Left ventricle myocardium inferior (tissue), 1 donor: ENCODE measurements around the gene PTGDS. TPM values are rescaled to one million over a fixed set of nuclear protein-coding genes. Genes with fewer than 3 reads are reported as not detected.

ENCODE experiments used
- DNase-seq: peaks from one replicate; pipeline ENCODE4 v3.0.0-alpha.2; 2020
- H3K27ac ChIP-seq: fragments of 200-600 bp; replicated peaks from 2 replicates; pipeline ENCODE4 v1.8.0; 2021
- H3K27me3 ChIP-seq: fragments of 200-600 bp; 2 replicates; pipeline ENCODE4 v1.8.0; 2021; ENCODE audit warnings: low read depth
- H3K36me3 ChIP-seq: fragments of 200-600 bp; 2 replicates; pipeline ENCODE4 v1.8.0; 2021
- H3K4me1 ChIP-seq: fragments of 200-600 bp; 2 replicates; pipeline ENCODE4 v1.8.0; 2021
- H3K4me3 ChIP-seq: fragments of 200-600 bp; 2 replicates; pipeline ENCODE4 v1.8.0; 2021; ENCODE audit warnings: mild to moderate bottlenecking, moderate library complexity
- H3K9me3 ChIP-seq: fragments of 200-600 bp; replicated peaks from 2 replicates; pipeline ENCODE4 v1.8.0; 2021
- intact Hi-C: fragments of 100-400 bp; cut with micrococcal nuclease; formaldehyde crosslinking; loops from one replicate; pipeline ENCODE4 v1.11.0; 2022
- total RNA-seq: library from RNA; stranded (reverse); fragmentation: NEBNext Ultra II Directional; extraction: Animal tissue kit (Norgen Biotek cat#: 25700); gene quantifications from one replicate; pipeline ENCODE4 v1.2.1, GENCODE V29; 2021
- TF ChIP-seq, protein P1 (sequence below): fragments of 200-600 bp; IDR thresholded peaks from 2 replicates; pipeline ENCODE4 v1.8.0; 2021; ENCODE audit warnings: antibody characterized with exemption, mild to moderate bottlenecking, borderline replicate concordance
- donor health status: DM: no; HTN: yes; CAD: no; lungs with severe emphysema.

Gene PTGDS
- total RNA-seq, 1 donor from 2014 or later: 3,579 TPM

DNA sequence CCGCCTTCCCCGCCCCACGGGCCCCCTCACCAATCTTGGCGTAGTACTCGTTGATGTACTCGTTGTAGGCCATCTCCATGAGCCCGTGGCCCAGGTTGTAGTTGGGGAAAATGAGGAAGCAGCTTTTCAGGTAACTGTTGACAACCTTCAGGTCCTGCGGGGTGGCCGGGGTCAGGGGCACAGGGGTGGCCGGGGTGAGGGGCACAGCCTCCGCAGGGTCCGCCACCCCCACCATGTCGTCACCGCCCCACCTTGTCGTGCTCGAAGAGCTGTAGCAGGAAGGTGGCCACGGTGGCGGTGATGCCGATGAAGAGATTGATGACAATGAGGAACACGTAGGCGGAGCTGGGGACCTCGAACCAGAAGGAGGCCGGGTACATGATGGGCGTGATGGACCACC lies 33.9 kb downstream of the PTGDS start:
- Histone ChIP-seq H3K4me3 (no peak overlapping the region), H3K4me1 (no peaks in the 10 kb centered on the region), H3K27ac (no peak overlapping the region), H3K9me3 (no peaks in the 10 kb centered on the region), H3K27me3 (no peaks in the 10 kb centered on the region), H3K36me3 (peaks cover 67% of the 10 kb centered on the region)
- TF ChIP-seq, protein P1, sequence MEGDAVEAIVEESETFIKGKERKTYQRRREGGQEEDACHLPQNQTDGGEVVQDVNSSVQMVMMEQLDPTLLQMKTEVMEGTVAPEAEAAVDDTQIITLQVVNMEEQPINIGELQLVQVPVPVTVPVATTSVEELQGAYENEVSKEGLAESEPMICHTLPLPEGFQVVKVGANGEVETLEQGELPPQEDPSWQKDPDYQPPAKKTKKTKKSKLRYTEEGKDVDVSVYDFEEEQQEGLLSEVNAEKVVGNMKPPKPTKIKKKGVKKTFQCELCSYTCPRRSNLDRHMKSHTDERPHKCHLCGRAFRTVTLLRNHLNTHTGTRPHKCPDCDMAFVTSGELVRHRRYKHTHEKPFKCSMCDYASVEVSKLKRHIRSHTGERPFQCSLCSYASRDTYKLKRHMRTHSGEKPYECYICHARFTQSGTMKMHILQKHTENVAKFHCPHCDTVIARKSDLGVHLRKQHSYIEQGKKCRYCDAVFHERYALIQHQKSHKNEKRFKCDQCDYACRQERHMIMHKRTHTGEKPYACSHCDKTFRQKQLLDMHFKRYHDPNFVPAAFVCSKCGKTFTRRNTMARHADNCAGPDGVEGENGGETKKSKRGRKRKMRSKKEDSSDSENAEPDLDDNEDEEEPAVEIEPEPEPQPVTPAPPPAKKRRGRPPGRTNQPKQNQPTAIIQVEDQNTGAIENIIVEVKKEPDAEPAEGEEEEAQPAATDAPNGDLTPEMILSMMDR: no peak
- intact Hi-C loops: no loop called here
- no peak for DNase-seq

DNA sequence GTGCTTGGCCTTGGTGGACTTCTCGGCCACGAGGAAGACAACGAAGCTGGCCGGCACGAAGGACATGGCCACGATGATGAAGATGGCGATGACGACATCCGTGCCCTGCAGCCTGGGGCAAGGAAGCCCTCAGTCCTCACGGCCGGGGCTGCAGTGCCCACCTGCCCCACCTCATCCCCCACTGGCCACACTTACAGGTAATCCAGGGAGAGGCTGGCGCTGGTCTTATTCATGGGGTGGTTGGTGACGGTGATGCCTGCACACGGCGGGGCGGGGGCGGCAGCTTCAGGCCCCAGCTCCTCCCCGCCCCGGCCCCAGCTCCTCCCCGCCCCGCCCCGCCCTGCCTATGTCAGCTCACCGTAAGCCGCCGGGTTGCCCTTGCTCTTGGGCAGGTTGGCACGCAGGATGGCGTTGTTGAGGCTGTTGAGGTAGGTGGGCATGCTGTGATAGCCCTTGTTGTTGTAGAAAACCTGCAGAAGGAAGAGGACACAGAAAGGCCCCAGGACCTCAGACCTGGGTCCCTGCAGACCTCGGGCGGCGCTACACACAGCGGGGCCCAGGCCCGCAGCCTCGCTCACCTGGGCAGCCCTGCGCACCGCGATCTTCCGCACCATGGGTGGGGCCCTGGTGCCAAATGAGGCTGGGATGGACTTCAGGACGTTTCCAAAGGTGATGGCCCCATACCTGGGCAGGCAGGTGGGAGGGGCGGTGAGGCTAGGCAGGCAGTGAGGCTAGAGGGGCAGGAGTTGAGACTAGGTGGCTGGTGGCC lies 34.8 kb downstream of the PTGDS start:
- Histone ChIP-seq H3K4me3 (no peak overlapping the region), H3K9me3 (no peaks in the 10 kb centered on the region), H3K27ac (no peak overlapping the region), H3K27me3 (no peaks in the 10 kb centered on the region), H3K36me3 (peaks cover 77% of the 10 kb centered on the region), H3K4me1 (no peaks in the 10 kb centered on the region)
- no peak for DNase-seq
- intact Hi-C loops: no loop called here
- TF ChIP-seq, protein P1: no peak

DNA sequence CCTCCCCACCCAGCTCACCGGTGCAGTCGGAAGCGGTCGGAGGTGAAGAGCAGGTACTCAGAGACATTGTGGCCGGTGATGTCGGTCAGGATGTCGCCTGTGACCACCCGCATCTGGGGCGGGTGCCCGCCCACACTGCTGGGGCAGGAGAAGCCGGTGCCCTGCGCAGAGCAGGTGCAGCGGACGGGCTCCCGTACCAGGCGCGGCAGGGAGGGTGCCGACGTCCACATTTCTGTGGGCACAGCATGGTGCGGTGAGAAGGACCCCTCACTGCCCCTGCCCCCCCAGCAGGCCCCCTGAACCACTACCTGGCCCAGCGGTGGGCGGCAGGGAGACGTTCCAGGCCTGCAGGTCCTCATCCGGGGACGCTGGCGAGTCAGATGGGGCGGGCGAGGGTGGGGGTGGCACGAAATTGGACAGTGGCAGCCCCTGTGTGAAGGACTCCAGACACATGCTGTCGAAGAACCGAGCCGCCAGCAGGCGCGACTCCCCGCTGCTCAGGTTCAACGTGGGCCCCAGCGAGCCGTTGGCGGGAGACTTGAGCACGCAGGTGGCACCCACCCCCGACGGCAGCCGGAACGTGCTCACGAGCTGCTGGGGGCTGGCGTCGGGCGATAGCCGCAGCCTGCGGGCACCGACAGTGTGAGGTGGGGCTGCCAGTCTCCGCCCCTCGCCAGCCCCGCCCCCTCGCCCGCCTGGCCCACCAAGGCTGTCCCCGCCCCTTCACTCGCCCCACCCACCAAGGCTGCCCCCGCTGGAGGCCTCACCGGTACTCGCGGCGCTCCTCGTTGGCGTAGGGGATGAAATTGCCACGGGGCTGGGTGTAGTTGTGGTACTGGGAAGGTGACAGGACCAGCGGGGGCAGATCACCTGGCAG lies 35.6 kb downstream of the PTGDS start:
- intact Hi-C loops: no loop called here
- Histone ChIP-seq H3K27ac (no peak overlapping the region), H3K27me3 (no peaks in the 10 kb centered on the region), H3K9me3 (no peaks in the 10 kb centered on the region), H3K4me1 (no peaks in the 10 kb centered on the region), H3K4me3 (no peak overlapping the region), H3K36me3 (peaks cover 85% of the 10 kb centered on the region)
- TF ChIP-seq, protein P1: no peak
- DNase-seq: no peak

DNA sequence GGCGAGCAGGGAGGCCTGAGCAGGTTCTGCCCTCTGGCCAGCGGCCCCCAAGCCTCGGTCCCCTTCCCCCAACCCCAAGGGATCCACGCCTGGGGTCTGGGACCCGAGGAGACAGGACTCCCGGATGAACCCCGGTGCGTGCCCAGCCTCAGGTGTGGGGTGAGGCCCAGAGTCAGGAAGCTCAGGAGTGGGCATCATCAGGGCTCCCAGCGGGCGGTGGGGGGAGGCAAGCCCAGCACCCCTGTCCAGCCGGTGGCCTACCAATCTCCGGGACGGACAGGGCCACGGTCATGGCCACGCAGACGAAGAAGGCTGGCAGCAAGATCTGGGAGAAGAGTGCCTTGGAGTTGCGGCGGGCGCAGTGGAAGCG lies 36.3 kb downstream of the PTGDS start:
- no peaks in the 10 kb centered on the region for H3K27me3 ChIP-seq
- H3K27ac ChIP-seq: no peak overlapping the region
- H3K4me1 ChIP-seq: no peaks in the 10 kb centered on the region
- no peak overlapping the region for H3K4me3 ChIP-seq
- H3K36me3 ChIP-seq: peaks cover 83% of the 10 kb centered on the region
- TF ChIP-seq, protein P1: no peak
- no peak for DNase-seq
- intact Hi-C loops: no loop called here
- H3K9me3 ChIP-seq: no peaks in the 10 kb centered on the region

DNA sequence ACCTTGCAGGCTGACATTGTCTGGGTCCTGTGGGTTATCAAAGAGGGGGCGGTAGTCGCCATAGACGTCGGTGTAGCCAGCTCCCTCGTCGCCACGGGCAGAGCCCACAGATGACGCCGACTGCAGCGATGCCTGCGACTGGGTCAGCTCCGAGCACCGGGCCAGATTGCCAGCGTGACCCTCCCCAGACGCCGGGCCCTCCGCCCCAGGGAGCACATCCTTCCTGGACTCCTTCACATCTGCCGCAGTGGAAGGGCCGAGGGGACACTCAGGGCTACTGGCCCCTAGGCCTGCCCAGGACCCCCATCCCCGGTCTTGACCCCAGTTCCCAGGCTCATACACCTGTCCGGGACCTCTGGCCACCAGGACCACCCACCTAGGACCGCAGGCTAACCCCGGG lies 36.9 kb downstream of the PTGDS start:
- TF ChIP-seq, protein P1: no peak
- DNase-seq: no peak
- Histone ChIP-seq H3K36me3 (peaks cover 86% of the 10 kb centered on the region), H3K4me3 (no peak overlapping the region), H3K27ac (no peak overlapping the region), H3K27me3 (no peaks in the 10 kb centered on the region), H3K4me1 (no peaks in the 10 kb centered on the region), H3K9me3 (no peaks in the 10 kb centered on the region)
- intact Hi-C loops: no loop called here
